Skin of body (tissue), 2 donors: ENCODE measurements around the gene CST11. TPM values are rescaled to one million over a fixed set of nuclear protein-coding genes. Genes with fewer than 3 reads are reported as not detected.

Source experiments
- DNase-seq: peaks from one replicate; lab custom pipeline; 2025; lab: John Stamatoyannopoulos, UW
- total RNA-seq: library from RNA; depleted of rRNA; stranded (reverse); fragments of >200 nt; gene quantifications from one replicate; pipeline ENCODE4 v1.2.3, GENCODE V29; 2014

Gene CST11
- total RNA-seq, 1 donor from 2014 or later = not detected

DNA sequence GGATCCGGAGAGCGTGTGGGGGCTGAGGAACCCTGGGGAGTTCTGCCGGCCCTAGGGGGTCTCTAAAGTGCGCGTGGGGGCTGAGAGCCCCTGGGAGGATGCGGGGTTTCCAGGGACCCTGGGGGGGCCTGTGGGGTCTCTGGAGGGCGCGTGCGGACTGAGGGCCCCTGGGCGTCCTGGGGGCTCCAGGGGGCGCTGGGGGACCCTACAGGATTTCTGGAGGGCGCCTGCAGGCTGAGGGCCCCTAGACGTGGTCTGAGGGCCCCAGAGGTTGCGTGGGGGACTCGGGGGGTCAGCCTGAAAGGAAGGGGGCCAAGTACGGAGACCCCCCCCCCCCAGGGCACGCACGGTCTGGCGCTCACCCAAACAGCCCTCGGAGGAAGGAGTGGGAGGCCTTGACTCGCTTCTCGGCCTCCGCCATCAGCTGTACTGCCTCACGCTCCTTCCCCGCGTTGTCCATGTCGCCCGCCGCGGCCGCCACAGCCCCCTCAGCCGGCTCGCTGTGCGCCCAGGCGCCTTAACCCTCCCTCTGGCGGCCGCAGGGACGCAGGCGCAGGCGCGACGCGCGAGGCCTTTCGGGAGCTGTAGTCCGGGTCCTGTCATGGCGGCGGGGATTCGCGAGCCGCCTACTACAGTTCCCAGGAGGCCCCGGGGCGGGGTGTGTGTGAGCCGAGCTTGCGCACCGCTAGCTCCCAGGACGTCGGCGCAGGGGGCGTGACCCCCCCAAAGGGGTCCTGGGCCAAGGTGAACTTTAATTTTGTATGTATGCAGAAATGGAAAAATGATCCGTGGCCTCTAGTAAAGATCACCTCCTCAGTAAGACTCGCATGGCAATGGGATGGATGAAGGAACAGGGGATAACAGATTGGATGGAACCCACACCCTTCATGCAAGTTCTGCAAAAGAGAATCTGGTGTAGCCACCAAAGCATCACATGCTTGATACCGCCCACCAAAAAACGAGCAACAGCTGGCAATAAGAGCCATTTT is 31.4 kb downstream of the CST11 start, which contains the start of gene NAPB:
NAPB (minus strand) TSS at position 546 of the 989 bp plus-strand sequence; CDS start at position 460, 86 bp downstream.
- DNase-seq = peak; percentile 86

DNA sequence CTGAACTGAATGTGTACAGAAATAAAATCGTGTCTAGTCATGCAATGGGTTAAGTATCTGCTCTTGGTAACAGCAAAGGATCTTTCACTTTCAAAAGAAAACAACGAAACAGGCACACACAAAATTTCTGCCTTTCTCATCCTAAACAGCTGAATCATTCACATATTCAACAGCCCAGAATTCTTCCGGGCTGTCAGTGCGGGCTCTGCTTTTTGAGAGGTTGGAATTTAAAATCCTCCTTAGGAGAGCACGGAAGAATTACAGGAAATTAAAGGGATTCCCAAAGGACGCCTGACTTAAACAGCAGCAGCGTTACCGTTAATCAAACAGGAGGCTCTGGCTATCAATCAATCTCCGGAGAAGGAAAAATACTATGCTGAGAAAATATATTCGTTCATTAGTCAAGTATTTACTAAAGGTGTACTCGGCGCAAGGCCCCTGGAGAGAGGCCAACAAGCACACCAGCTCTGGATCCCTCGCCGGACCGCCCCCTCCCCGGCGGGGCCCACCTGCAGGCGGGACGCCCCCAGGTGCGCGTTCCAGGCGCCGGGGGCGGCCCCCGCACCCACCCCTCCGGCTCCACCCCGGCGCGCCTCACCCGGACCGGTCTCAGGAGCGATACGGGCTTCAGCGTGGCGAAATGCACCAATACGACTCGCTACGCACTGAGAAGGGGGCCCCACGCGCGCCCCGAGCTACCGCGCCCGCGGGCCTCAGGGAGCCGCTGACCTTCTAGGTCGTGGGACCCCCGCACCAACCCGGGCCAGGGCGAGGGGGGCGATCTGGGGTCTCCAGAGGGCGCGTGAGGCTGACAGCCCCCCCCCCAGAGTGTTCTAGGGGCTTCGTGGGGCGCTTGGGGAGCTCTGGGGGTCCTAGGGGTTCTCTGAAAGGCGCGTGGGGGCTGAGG is 32.4 kb downstream of the CST11 start:
- DNase-seq = no peak

DNA sequence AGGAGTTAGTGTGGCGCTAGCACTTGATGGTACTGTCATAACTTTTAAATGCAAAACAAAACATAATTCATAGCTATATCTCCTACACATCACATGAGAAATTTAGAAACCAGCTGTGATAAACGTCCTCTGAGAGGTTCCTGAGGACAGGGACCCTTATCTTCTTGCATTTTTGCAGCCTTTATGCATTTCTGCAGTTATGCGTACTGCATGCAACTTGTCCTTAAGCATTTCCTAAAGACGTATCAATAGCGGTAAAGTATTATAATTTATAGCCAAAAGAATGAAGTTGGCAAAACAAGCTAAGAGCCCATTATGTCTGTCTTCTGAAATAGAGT is 33.0 kb downstream of the CST11 start:
- no peak for DNase-seq

DNA sequence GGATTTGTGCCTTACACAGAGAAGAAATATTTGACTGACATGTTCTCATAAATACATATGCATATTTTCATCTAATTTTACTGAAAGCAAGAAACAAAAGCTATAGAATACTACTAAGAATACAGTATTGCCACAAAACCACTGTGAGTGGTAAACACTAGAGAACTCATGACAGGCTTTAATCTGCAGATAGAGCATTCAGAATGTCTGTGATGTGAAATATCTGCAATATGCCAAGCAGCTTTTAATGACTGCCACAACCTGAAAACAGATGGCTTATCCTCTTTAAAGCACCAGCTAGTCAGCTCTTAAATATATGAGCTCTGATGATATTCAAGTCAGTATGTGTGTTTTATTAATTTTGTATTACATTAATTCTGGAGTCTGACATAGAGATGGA is 34.8 kb downstream of the CST11 start:
- no peak for DNase-seq

DNA sequence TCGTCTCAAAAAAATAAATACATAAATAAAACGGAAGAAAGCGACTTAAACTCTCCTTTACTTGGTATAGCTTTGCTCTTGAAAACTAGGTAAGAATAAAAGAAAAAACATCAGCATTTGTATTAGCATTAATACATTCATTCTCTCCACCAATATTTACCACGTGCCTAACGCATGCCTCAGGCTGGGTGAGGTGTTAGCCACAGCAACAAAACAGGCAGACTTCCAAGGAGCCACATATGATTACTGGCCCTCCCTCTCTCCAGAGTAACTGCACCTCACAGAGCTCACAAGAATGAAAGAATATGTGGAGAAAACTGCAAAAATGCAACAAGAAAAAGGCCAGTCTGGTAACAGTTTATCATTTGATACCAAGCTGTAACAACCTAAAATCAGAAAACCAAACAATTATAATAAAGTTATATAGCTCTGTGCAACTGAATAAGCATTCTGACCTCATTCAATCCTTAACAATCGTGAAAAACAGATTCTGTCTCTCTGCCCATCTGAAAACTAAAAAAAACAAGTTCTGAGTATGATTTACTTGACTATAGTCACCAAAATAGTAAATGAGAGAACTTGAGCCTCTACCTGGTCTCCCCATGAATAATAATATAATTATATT is 36.6 kb downstream of the CST11 start:
- DNase-seq = no peak

DNA sequence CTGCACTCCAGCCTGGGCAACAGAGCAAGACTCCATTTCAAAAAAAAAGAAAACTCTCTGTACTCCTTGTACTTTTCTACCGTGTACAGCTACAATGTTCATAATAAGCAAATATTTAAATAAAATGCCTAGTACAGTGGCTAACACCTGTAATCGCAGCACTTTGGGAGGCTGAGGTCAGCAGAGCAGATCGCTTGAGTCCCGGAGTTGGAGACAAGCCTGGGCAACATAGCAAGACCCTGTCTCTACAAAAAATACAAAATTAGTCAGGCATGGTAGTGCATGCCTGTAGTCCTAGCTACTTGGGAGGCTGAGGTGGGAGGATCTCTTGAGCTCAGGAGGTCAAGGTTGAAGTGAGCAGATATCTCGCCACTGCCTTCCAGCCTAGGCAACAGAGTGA is 37.1 kb downstream of the CST11 start:
- DNase-seq = no peak

DNA sequence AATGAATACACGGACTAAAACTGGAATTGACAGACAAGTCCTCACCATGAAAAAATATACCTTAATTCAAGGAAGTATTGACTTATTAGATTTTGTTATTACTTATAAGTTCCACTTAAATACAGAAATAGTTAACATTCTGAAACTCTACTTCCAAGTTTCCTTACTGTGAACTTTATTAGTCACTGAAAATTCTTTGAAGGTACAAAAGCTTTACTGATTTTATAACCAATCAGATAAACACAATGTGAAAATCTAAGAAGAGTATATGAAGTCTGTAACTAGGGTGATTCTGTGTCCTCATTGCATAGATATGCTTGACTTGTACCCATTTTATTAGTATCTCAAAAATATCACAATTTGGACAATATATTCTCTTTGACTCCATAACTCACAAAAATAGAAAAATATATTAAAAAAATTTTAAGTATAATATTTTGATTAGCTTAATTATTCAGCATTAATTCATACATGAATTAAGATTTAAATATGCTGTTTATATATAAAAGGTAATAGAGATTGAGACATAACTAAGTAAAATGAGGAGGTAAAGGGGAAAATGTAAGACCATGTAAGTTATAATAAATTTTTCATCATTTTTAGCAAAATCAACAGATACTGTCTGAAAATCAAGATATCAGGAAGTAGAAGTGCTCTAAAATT is 38.0 kb downstream of the CST11 start:
- DNase-seq = no peak

DNA sequence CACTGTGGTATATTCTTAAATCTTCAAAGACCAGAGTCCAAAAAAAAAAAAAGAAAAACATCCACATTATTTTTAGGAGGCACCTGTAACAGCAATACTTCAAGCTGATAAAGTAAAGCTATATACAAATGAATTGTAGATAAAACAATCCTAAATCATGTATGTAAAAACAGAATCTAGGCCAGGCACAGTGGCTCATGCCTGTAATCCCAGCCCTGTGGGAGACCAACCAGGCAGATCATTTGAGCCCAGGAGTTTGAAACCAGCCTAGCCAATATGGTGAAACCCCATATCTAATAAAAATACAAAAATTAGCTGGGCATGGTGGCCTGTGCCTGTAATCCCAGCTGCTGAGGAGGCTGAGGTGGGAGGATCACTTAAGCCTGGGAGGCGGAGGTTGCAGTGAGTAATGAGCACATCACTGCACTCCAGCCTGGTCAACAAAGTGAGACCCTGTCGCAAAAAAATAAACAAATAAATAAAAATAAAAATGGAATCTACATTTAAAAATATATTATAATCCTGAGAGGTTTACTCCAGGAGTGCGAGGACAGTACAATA is 38.7 kb downstream of the CST11 start:
- DNase-seq = no peak

DNA sequence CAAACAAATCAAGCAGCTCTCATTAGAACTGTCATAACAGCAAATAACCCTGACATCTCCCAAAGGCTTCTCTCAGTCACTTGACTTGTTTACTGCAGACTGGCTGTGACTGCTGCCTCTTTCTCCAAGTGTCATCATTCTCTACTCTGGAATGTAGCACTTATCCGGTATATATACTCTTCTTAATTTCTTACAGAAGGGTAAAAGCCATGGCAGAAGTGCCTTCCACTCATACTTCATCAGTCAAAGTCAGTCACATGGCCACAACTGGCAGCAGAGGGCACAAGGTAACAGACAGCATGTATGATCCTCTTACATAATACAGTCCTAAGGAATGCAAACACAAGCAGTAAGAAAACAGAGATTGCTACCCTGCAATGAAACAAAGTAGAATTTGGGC is 40.6 kb downstream of the CST11 start:
- DNase-seq = no peak

DNA sequence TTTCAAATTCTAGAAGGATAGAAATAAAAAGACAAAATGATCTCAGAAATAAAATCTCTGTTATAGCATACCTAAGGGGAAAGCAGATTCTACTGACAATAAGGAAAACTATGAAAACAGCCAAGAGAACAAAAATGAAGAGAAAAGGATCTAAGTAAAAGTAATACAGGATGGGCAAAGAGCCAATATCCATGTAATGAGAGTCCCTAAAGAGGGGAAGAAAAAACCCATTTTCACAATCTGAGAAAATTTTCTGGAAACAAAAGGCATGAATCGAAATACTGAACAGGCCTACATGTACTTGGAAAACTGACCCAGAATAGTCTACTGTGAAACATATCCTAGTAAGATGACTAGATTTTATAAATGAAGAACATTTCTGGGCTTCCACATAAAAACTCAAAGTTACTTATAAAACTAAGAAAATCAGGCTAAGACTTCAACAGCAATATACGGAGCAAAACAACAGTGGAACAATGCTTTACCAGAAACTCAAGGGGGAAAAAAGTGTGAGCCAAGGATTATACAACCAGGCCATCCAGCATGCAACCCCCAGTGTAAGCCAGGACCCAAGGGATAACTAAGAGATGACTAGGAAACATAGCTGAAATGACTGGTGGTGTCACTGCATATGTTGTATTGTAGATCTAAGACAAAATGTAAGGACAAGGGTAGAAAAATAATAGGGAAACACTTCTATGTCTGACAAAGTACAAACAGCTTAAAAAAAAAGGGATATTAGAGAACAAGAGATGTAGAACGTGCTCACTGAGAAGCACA is 41.6 kb downstream of the CST11 start:
- DNase-seq = no peak

DNA sequence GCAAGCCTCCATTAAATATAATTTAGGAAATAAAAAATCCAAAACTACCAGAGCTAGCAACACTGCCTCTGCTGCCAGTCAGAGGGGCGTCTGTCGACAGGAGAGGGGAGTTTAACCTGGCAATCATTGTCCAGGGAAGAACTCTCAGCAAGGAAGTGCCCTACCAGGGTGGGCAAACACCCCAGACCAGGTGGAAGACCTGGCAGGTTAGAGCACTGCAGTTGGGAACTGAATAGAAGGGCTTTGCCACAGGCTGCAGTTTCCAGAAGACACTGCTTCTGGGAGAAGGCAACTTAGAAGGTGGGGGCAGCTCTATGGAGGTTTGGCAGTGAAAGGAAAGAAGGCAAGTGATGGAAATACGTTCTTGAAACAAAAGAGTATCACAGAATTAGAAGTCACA is 42.9 kb downstream of the CST11 start:
- DNase-seq = no peak

DNA sequence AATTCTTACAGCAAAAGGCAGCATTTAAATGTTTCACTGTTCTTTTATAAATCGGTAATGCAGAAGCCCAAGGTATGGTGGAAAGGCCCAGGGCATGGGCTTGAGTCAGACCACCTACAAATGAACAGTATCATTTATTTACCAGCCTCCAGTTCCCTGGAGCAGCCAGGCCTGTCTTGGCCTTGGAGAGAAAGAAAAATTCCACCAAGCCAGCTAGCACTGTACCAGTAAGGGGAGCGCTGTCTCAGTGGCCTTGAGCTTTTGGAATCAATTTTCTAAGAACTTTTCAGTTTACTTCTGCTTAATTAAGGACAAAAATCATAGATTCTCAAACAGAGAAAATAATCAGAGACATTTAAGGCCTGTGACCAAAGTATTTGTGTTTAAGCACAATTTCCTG is 43.7 kb downstream of the CST11 start:
- DNase-seq = no peak

DNA sequence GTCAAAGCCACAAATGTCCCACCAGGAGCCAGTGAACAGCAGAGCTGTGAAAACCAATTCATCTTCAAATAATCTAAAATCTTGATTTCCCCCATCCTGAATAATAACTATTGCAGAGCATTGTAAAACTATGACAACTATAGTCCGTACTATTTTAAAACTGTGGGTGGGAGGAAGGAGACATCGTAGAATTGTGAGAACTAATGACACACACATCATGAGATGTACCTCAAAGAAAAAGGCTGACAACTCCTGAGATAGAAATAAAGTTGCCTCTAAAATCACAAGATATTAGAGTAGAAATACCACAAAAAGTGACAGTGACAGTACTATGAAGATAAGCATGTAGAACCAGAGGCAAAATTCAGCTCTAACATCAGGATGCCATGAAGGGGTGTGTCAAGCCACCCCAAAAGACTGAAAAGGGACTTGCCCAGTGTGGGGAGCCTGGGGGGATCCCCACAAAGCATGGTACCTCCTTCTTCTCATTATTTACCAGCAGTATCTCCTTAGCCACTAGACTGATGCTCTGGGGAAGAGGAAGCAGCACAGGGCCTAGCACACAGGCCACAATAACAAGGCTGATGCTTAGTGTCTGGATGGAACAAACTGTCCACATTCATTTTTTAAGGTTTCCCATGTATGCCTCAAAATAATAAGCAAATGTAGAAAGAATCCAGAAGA is 44.8 kb downstream of the CST11 start:
- DNase-seq = no peak

DNA sequence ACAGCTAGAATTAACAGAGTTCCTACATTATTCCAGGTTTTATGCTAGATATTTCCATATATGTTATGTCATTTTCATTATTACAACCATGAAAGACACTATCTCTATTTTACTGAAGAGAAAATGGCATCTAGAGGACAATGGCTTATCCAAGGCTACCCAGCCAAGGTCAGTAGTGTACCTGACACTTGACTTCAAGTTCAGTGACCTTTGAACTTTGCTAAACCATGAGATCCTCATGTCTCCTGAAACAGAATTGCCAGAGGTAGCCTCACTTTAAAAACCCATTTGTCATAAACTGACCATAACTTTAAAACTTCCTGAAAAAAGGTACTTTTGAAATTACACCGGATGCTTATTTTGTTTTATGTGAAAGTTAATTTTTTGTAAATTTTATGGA is 45.8 kb downstream of the CST11 start:
- DNase-seq = no peak

DNA sequence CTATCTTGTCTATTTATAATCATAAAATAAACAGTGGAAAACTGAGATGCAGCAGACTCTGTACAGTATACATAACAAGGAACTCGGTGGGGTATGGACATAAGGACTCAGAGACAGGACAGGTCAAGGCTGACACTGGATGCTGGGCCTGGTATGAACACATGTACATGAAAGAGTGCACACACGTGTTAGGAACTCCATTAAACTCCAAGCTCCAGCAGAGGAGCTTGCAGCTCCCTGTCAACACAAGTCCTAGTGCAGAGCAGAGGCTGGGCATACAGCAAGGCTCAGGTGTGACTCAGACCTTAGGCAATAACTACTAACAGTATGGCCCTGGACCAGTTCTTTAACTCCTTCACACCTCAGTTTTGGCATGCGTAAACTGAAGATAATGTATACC is 48.5 kb downstream of the CST11 start:
- no peak for DNase-seq

DNA sequence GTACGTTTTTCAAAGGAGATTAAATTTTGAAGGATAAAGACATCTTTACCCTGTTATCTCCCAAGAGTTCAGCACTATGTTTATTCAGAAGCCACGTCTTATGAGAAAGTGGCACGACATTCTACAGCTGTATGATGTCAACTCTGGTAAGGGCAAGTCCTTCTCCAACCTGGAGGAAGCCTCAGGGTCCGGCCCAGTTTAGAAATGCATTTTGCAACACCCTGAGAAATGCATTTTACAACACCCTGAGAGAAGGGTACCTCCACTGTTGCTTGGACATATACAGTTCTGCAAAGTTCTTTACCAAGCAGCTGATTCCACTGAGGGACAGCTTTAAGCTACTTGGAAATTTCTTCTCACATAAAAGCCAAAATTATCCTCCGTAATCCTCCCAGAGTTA is 48.9 kb downstream of the CST11 start:
- DNase-seq = no peak

DNA sequence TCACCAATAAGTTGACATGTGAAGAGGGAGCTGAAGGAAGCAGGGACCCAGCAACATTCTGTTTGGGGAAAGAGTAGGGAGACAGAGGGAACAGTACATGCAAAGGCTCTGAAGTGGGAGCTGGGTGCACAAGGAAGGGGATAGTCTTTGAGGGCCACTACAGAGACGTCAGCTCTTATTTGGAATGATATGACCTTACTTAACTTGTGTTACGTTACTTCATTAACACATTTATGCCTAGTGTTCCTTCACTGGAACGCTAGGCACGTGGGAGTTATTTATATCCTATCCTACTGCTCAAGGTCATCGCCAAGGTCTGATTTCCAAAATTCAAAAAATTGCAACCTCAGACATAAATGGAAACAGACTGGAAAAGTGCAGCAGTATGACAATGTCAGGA is 51.6 kb downstream of the CST11 start:
- no peak for DNase-seq
